GM12892 (cell line): ENCODE data around the gene HIVEP3.

Experiments used
- DNase-seq: peaks from one replicate; pipeline ENCODE4 v3.0.0; 2011; ENCODE audit not compliant: insufficient read length
- FAIRE-seq: peaks from 2 replicates; lab custom pipeline; 2011; peaks lifted over from hg19 to GRCh38; lab: Jason Lieb, UNC
- POLR2A ChIP-seq: IDR thresholded peaks from 2 replicates; pipeline ENCODE4 v1.6.1; 2011; ENCODE audit warnings: low read depth, low read length, control low read depth
- POLR2AphosphoS5 ChIP-seq: IDR thresholded peaks from 2 replicates; pipeline ENCODE4 v1.6.1; 2011; ENCODE audit warnings: low read depth, low read length, control low read depth
- TAF1 ChIP-seq: IDR thresholded peaks from 2 replicates; pipeline ENCODE4 v1.6.1; 2011; ENCODE audit warnings: low read depth, mild to moderate bottlenecking, control low read depth, low read length, borderline replicate concordance

HIVEP3 gene

DNA sequence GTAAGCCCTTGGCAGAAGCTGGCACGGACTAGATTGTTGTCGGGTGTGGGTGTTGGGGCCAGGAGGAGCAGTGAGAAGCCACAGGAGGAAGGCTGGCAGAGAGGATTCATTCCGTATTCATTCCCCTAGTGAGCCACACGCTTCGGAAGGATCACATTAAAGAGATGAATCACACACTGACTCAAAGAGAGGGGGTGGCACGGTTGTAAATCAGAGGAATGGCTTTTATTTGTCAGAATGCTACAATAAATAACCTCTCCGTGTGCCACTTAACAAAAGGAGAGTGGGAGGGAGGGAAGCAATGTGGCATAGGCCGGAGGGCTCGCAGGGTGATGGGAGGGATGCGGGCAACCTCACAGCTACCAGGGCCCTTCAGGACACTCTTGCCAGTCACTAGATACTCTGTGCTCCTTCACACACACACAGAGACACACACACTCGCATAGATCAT lies 135.5 kb downstream of the HIVEP3 start:
- FAIRE-seq (no peak), DNase-seq (no peak)
- TF ChIP-seq POLR2A (no peak), POLR2AphosphoS5 (no peak)

- FAIRE-seq (no peak), DNase-seq (no peak)
- TF ChIP-seq TAF1: no peak
- no peak for TF ChIP-seq POLR2A
- TF ChIP-seq POLR2AphosphoS5: no peak
These were observed 137.8 kb downstream of the HIVEP3 start for GRCh38 chr1:41780916-41781315.

DNA sequence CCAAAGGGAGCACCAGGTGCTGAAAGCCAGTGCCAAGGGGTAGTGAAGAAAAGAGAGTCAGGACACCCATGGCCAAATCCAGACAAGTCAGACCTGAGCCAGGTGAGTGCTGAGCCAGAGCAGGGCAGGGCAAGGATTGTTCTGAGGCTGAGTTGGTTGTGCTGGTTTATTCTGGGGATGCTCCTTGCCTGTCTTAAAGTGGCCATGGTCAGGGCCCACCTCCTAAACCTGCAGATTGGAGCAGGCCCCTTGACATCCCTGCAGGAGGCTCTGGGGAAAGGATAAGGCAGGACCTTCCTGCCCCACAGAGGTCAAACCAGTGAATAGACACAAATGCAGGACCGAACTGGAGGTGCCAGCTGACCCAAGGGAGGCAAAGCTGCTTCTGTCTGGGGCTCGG lies 138.4 kb downstream of the HIVEP3 start:
- no peak for TF ChIP-seq POLR2A
- no peak for TF ChIP-seq TAF1
- no peak for TF ChIP-seq POLR2AphosphoS5
- FAIRE-seq (no peak), DNase-seq (no peak)

DNA sequence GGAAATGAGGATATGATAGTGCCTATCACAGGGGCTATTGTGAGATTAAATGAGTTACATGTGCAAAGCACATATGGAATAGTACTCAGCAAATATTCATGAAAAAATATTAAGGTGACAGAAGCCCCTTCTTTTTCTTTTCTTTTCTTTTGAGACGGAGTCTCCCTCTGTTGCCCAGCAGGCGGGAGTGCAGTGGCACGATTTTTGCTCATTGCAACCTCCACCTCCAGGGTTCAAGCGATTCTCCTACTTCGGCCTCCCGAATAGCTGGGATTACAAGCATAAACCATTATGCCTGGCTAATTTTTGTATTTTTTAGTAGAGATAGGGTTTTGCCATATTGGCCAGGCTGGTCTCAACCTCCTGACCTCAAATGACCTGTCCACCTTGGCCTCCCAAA lies 139.4 kb downstream of the HIVEP3 start:
- no peak for FAIRE-seq
- TF ChIP-seq POLR2AphosphoS5 (no peak), POLR2A (no peak), TAF1 (no peak)
- DNase-seq: no peak

DNA sequence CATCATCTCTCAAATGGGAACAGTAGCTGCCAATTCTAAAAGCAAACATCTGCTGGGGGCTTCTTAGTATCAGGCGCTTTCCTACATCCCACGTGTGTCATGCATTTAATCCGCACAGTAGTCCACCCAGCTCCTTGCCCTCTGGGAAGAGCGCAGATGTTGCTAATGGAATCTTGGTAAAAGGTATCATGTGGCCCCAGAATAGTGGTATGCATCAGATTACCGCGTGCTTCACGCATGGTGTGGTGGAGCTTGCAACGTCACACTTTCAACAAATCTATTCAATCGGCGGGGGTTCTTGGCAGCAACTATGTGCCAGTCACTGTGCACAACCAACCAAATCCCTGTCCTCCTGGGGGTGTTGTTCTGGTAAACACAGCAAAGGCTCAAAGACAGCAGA lies 141.0 kb downstream of the HIVEP3 start:
- TF ChIP-seq POLR2A: no peak
- no peak for TF ChIP-seq POLR2AphosphoS5
- no peak for TF ChIP-seq TAF1
- FAIRE-seq (no peak), DNase-seq (no peak)

- no peak for FAIRE-seq
- DNase-seq: no peak
- no peak for TF ChIP-seq TAF1
- no peak for TF ChIP-seq POLR2AphosphoS5
- no peak for TF ChIP-seq POLR2A
These were observed 141.8 kb downstream of the HIVEP3 start for GRCh38 chr1:41776891-41777441.

DNA sequence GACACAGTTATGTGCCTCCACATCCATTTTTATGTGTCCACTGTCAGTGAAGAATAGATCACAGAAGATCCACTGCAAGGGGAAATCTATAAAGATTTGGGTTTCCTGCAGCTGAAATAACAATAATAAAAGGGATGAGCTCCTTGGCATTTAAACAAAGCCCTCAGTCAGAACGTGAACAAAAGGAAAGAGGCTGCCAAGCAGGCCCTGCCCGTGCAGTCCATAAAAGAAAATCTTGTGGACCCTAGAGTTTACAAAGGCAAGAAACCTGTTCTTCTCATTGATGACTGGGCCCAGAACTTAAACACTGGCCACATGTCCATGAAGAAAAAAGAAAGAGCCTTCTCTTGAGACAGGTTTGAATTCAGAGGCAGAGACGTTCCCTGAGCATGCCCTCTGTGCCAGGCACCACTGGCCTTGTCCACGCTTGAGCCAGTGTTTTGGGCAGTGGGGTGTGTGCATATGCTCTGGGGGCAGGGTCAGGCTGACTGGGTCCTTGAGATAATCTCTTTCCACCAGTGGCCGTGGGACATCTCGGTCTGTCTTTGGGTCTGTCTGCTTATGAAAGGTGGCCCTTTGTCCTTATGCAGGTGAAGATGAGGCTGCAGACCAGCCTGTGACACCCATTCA lies 142.7 kb downstream of the HIVEP3 start:
- TF ChIP-seq TAF1: no peak
- no peak for TF ChIP-seq POLR2A
- no peak for TF ChIP-seq POLR2AphosphoS5
- FAIRE-seq (no peak), DNase-seq (no peak)

GRCh38 chr1:41774471-41774990 lies 144.2 kb downstream of the HIVEP3 start:
- DNase-seq: no peak
- no peak for FAIRE-seq
- TF ChIP-seq TAF1: no peak
- no peak for TF ChIP-seq POLR2AphosphoS5
- no peak for TF ChIP-seq POLR2A

- FAIRE-seq (peak; percentile 27), DNase-seq (no peak)
- TF ChIP-seq TAF1 (no peak), POLR2AphosphoS5 (no peak), POLR2A (no peak)
These were observed 144.9 kb downstream of the HIVEP3 start for GRCh38 chr1:41773842-41774241.

DNA sequence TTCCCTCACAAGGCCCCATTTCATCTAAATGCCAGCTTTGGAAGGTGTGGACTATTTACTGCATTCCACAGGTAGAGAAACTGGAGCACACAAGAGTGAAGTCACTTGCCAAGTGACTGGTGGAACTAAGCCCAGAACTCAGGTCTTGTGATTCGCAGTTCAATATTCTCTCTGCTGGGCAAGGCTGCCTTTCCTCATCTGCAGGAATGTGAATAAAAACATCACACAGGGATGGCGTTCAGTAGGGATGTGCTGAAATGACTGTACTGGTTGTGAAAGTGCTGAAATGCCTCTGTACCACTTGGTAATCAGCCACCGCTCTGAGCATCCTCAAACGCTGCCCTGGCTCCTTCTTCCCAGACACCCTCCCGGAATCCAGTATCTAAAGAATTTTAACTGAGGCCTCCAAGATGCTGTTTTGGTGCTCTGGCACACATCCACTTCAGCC lies 145.6 kb downstream of the HIVEP3 start:
- TF ChIP-seq POLR2AphosphoS5 (no peak), POLR2A (no peak), TAF1 (no peak)
- DNase-seq (no peak), FAIRE-seq (no peak)

DNA sequence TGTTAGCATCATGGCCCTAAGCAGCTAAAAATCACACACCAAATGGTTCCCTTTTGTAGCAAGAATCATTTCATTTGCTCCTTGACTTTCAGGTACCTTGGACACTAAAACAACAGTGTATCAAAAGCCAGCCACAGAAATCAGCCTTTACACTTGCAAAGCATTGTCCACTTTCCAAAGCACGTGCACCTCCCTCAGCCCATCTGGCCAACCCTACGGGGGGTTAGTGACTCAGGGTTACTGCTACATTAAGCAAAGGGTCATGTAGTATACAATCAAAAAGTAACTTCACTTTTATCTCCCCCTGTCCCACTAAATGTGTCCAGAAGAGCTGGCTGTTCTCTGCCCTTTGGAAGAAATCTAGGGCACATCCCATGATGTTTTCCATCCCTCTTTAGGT lies 149.7 kb downstream of the HIVEP3 start:
- FAIRE-seq (no peak), DNase-seq (no peak)

DNA sequence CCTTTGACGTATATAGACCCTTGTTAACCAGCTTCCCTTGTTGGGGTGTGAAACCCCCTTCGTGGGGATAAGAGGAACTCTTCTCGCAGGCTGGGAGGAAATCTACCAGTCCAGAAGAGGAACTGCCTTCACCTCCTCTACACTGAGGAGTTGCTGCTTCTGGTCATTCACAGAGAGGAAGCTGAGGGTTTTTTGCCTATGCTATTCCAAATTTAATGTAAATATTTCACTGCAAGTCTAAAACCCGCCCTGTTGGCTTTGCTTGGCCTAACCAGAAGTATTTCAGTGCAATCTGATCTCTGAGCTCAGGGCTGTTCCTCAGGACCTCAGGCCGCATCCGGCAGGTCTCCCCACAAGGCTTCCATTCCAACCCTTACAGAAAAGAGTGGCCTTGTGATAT lies 150.1 kb downstream of the HIVEP3 start:
- DNase-seq: no peak
- FAIRE-seq: no peak
- TF ChIP-seq POLR2AphosphoS5 (no peak), POLR2A (no peak), TAF1 (no peak)

More for the DNA sequence above, 149.7 kb downstream of the HIVEP3 start:
- no peak for TF ChIP-seq TAF1
- no peak for TF ChIP-seq POLR2A
- TF ChIP-seq POLR2AphosphoS5: no peak
